Natural killer cell (primary cell): ENCODE data around the gene CYP2W1. TPM values are rescaled to one million over a fixed set of nuclear protein-coding genes. Genes with fewer than 3 reads are reported as not detected.
A peak's percentile ranks its signal among the peaks of the same experiment; 100 is the strongest.

Source experiments
- ATAC-seq, 3 donors: fragments of 150-1000 bp in 2 of 3; fragments of 200-7000 bp in 1 of 3; cut with Tn5 transposase; 1 replicate in 1 of 3; 2 replicates in 2 of 3; pipeline ENCODE4 v1.10.0; 2021; ENCODE audit warnings: mild to moderate bottlenecking in 2 of 3, moderate library complexity in 2 of 3
- DNase-seq, 2 donors: peaks; one replicate each; pipeline versions ENCODE4 v3.0.0 to v3.0.0-alpha.2; 2013 to 2021; ENCODE audit warnings: mixed read lengths in 1 of 2
- H3K27ac ChIP-seq: one replicate; pipeline ENCODE4 v1.5.1; 2013; ENCODE audit warnings: mild to moderate bottlenecking, low read length
- H3K27me3 ChIP-seq: one replicate; pipeline ENCODE4 v1.6.1; 2013; ENCODE audit warnings: low read length; ENCODE audit not compliant: control insufficient read depth, insufficient read depth
- H3K36me3 ChIP-seq: one replicate; pipeline ENCODE4 v1.6.1; 2013; ENCODE audit warnings: low read length; ENCODE audit not compliant: control insufficient read depth, insufficient read depth
- H3K4me1 ChIP-seq: one replicate; pipeline ENCODE4 v1.6.1; 2013; ENCODE audit warnings: low read length; ENCODE audit not compliant: control insufficient read depth, insufficient read depth
- H3K4me3 ChIP-seq: one replicate; pipeline ENCODE4 v1.5.1; 2013; ENCODE audit warnings: low read length
- H3K9me3 ChIP-seq: one replicate; pipeline ENCODE4 v1.6.1; 2013; ENCODE audit warnings: low read length; ENCODE audit not compliant: control insufficient read depth, insufficient read depth
- H3K27ac Mint-ChIP-seq, 2 donors: one replicate each; pipeline ENCODE4 v1.8.0; 2022; ENCODE audit warnings: mild to moderate bottlenecking in 2 of 2, mixed read lengths in 2 of 2, moderate library complexity in 1 of 2
- H3K27me3 Mint-ChIP-seq, 2 donors: one replicate each; pipeline ENCODE4 v1.8.0; 2022; ENCODE audit warnings: low read depth in 2 of 2, mixed read lengths in 2 of 2
- H3K36me3 Mint-ChIP-seq: one replicate; pipeline ENCODE4 v1.8.0; 2022; ENCODE audit warnings: mixed read lengths
- H3K4me1 Mint-ChIP-seq, 2 donors: one replicate each; pipeline ENCODE4 v1.8.0; 2022; ENCODE audit warnings: mixed read lengths in 2 of 2
- H3K4me3 Mint-ChIP-seq: one replicate; pipeline ENCODE4 v1.8.0; 2022; ENCODE audit warnings: mild to moderate bottlenecking, moderate library complexity, mixed read lengths
- H3K9me3 Mint-ChIP-seq, 2 donors: one replicate each; pipeline ENCODE4 v1.8.0; 2022; ENCODE audit warnings: mixed read lengths in 2 of 2
- WGBS: methylation state at CpG from one replicate; pipeline ENCODE4 v1.1.7; 2013; ENCODE audit warnings: missing lambda C conversion rate; ENCODE audit not compliant: insufficient coverage; 5-methylcytosine and 5-hydroxymethylcytosine counted together
- intact Hi-C: fragments of 100-400 bp; cut with micrococcal nuclease; formaldehyde crosslinking; loops from one replicate; pipeline ENCODE4 v1.14.2; 2022
- total RNA-seq, 4 donors: library from RNA; stranded (reverse); fragments of 120-200 nt in 1 of 4; gene quantifications; one replicate each; pipeline versions ENCODE4 v1.2.3 to v1.2.4, GENCODE V29; 2013 to 2022
- TF ChIP-seq, protein P1 (sequence below): fragments of 200-600 bp; IDR thresholded peaks from one replicate; pipeline ENCODE4 v1.8.0; 2022; ENCODE audit warnings: antibody characterized with exemption

Gene CYP2W1
- total RNA-seq, 3 donors from 2014 or later (not counting 1 experiment from before 2014, with no cell fraction given): not detected

DNA sequence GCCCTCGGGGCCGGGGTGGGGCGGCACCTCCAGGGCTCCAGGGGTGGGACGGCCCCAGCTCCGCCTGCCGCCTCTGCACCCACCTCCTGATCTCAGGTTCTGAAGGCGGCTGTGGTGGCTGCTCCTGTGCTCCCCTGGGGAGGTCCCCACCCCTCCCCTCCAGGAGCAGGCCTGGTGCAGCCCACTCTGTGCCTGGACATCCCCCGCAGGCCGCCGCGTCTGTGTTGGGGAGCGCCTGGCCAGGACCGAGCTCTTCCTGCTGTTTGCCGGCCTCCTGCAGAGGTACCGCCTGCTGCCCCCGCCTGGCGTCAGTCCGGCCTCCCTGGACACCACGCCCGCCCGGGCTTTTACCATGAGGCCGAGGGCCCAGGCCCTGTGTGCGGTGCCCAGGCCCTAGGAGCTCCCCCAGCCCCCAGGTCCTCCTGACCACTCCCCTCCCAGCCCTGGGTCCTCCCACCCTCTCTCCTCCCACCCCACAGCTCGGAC lies 5.5 kb downstream of the CYP2W1 start:
- intact Hi-C loops: no loop called here
- Histone ChIP-seq H3K9me3 (no peaks in the 10 kb centered on the region), H3K27ac (no peak overlapping the region), H3K4me3 (no peak overlapping the region), H3K27me3 (peaks cover 9% of the 10 kb centered on the region), H3K4me1 (peaks cover 17% of the 10 kb centered on the region), H3K36me3 (no peaks in the 10 kb centered on the region)
- WGBS: 26% methylated on average over 24 of the region's 24 CpGs
- H3K27ac Mint-ChIP-seq: no peak overlapping the region
- no peaks in the 10 kb centered on the region for H3K9me3 Mint-ChIP-seq
- ATAC-seq (no peak), DNase-seq (no peak)
- H3K27me3 Mint-ChIP-seq: peaks cover 0 to 2% of the 10 kb centered on the region in 2 donors
- H3K4me3 Mint-ChIP-seq: no peak overlapping the region
- no peaks in the 10 kb centered on the region for H3K36me3 Mint-ChIP-seq
- H3K4me1 Mint-ChIP-seq: peaks cover 5 to 7% of the 10 kb centered on the region in 2 donors
- TF ChIP-seq, protein P1, sequence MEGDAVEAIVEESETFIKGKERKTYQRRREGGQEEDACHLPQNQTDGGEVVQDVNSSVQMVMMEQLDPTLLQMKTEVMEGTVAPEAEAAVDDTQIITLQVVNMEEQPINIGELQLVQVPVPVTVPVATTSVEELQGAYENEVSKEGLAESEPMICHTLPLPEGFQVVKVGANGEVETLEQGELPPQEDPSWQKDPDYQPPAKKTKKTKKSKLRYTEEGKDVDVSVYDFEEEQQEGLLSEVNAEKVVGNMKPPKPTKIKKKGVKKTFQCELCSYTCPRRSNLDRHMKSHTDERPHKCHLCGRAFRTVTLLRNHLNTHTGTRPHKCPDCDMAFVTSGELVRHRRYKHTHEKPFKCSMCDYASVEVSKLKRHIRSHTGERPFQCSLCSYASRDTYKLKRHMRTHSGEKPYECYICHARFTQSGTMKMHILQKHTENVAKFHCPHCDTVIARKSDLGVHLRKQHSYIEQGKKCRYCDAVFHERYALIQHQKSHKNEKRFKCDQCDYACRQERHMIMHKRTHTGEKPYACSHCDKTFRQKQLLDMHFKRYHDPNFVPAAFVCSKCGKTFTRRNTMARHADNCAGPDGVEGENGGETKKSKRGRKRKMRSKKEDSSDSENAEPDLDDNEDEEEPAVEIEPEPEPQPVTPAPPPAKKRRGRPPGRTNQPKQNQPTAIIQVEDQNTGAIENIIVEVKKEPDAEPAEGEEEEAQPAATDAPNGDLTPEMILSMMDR: no peak

DNA sequence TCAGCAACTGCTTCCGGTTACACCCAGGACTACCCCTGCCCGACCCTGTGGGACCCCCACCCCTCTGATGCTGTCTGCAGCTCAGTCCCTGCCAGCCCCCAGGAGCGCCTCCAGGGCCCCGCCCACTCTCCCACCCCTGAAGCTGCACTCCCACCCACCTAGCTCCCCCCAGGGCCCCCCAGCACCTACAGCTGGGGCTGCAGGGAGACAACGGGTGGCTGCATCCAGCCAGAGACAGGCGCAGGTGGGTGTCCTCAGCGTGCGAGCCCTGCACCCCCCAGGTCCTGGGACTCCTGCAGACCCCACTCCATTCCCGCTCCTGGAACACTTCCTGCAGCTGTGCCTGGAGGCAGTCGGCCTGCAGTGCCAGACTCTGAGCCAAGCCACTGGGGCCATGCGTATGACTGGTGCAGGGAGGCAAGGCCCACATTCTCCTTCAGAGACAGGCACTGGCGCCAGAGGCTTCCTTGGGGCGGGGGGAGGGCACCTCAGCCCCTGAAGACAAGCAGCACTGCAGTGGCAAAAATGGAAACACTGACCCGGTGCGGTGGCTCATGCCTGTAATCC lies 6.1 kb downstream of the CYP2W1 start:
- Mint-ChIP-seq H3K4me3 (no peak overlapping the region), H3K9me3 (no peaks in the 10 kb centered on the region), H3K27ac (peak overlapping the region in 1 of 2 donors; percentile 78), H3K4me1 (peaks cover 5 to 8% of the 10 kb centered on the region in 2 donors), H3K27me3 (peaks cover 0 to 2% of the 10 kb centered on the region in 2 donors), H3K36me3 (no peaks in the 10 kb centered on the region)
- ATAC-seq (no peak), DNase-seq (no peak)
- Histone ChIP-seq H3K27me3 (peaks cover 9% of the 10 kb centered on the region), H3K4me1 (peaks cover 19% of the 10 kb centered on the region), H3K9me3 (no peaks in the 10 kb centered on the region), H3K4me3 (no peak overlapping the region), H3K36me3 (no peaks in the 10 kb centered on the region), H3K27ac (no peak overlapping the region)
- intact Hi-C loops: no loop called here
- TF ChIP-seq, protein P1: no peak
- 80% methylated on average over 14 of the region's 15 CpGs for WGBS

DNA sequence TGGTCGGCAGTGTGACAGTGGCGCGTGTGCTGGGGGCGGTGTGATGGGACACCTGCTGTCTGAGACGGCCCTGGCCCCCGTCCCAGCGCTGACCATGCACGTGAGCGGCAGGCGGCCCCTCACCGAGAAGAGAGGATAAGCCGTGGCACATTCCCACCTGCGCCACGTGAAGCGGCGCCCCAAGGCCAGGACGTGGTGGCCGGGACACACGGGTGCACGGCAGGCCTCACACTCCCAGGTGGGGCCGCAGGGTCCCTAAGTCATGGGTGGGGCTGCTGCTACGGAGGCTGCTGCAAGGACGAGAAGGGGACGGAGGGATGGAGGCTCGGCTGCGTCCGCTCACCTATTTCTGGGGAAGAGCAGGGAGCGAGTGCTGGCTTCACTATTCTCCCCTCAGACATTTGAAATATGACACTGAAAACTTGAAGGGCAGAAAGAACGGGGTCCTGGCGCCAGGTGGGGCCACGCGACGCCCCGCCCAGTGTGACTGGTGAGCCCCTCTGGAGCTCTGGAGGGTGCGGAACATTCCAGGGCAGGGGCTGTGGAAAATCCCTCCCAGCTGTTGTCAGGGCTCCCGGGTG lies 7.5 kb downstream of the CYP2W1 start:
- Mint-ChIP-seq H3K27me3 (peaks cover 0 to 2% of the 10 kb centered on the region in 2 donors), H3K36me3 (no peaks in the 10 kb centered on the region), H3K9me3 (no peaks in the 10 kb centered on the region), H3K4me1 (peaks cover 5 to 8% of the 10 kb centered on the region in 2 donors), H3K4me3 (no peak overlapping the region), H3K27ac (no peak overlapping the region)
- Histone ChIP-seq H3K27ac (no peak overlapping the region), H3K9me3 (no peaks in the 10 kb centered on the region), H3K27me3 (peaks cover 9% of the 10 kb centered on the region), H3K4me1 (peaks cover 19% of the 10 kb centered on the region), H3K4me3 (no peak overlapping the region), H3K36me3 (no peaks in the 10 kb centered on the region)
- WGBS: 94% methylated on average over 35 of the region's 36 CpGs
- TF ChIP-seq, protein P1: no peak
- intact Hi-C loops: no loop called here
- no peak for ATAC-seq
- DNase-seq: no peak
